Embryonic facial prominence (tissue), 1 donor: ENCODE results near the gene ZSCAN9.

ENCODE experiments used
- DNase-seq: peaks from one replicate; pipeline ENCODE4 v3.0.0-alpha.2; 2016; ENCODE audit errors: extremely low spot score

The ZSCAN9 gene

GRCh38 chr6:28266962-28267694 lies 42.1 kb downstream of the ZSCAN9 start, which contains the start of gene ZSCAN26:
TSS of gene ZSCAN26 (plus strand) at chr6:28267143. CDS start at chr6:28271920, 4,777 bp downstream.
- peak; percentile 83 for DNase-seq

GRCh38 chr6:28267695-28268059 lies 42.6 kb downstream of the ZSCAN9 start:
- DNase-seq = no peak

GRCh38 chr6:28269492-28269891 lies 44.4 kb downstream of the ZSCAN9 start:
- no peak for DNase-seq

DNA sequence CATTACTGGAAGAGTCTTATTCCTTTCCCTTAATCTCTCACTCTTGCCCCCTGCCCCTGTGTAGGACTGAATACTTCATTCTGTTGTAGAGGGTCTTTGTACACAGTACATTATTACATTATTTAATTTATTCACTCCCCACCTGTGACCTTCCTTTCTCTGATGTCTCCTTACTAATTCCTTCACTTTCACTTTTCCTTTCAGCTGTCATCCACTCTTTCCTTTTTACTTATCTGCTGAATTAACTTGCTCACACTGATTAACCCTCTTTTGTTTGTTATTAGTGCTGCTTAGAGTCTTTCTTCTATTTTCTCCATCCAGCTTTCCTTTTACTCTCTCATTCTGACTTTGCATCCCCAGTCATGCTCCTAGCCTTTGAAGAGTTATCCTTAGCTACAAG lies 49.8 kb downstream of the ZSCAN9 start:
- DNase-seq = no peak

DNA sequence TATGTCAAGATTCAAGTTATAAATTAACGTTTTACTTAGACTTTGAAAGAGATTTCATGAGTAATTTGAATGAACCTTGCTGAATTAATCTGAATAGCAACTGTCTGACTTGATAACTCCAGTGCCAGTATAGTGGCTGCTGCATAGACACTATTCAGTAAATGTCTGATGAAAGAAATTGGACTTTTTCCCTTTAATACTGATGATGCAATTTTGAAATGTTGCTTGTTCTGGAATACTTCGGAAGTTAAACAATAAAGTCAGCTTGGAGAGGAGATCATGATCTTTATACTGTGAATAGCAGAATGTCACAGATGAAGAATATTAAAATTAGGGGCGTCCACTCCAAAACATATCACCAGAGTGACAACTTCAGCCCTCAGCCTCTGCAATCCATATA lies 52.7 kb downstream of the ZSCAN9 start:
- DNase-seq = no peak

- no peak for DNase-seq
These were observed 55.7 kb downstream of the ZSCAN9 start for GRCh38 chr6:28280595-28281287.

DNA sequence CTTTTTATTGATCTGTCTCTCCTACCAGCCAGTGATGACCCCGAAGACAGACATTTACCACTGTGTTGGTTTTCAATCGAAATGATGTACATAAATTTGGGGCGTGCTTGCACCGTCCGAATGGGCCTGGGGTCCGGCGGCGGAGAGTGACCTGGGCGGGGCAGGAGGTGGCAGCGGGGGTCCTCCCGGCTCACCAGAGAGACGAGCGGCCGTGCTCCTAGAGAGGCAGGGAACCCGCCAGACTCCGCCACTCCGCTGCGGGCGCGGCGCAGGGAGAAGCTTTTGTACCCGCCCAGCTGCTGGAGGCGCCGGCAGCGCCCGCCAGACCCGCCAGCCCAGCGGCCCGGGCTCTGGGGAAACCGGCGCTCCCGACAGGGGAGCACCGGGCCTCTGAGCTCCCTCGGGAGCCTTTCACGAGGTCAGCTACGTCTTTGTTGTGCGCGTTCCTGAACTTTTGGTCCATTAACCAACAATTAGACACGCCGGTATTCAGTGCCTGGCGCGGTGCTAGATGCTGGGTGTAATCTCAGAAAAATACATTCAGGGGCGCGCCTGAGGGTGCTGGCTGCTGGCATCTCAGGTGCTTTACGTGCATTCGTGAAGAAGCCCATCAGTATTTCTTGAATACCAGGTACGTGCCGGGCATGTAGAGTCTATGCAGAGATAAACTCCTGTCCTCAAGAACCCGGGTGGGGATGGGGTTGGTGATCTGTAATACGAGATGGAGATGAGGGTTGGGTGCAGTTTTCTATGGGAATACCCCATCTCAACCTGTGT lies 56.4 kb downstream of the ZSCAN9 start, which contains the start of gene PGBD1:
PGBD1 (plus strand) TSS at position 285 of the 777 bp plus-strand sequence. CDS start 2,242 bp downstream, outside the sequence.
- DNase-seq = peak; percentile 36

- DNase-seq = no peak
These were observed 57.9 kb downstream of the ZSCAN9 start for GRCh38 chr6:28282926-28283325.
